HEK293 (cell line): ENCODE results near the gene ARPC4.
A peak's percentile ranks its signal among the peaks of the same experiment; 100 is the strongest.

Source experiments
- IKZF3 ChIP-seq: fragments of 450-650 bp; IDR thresholded peaks from 2 replicates; pipeline ENCODE4 v1.5.0; 2018; ENCODE audit warnings: missing biosample characterization, mild to moderate bottlenecking, missing genetic modification characterization, moderate library complexity
- KLF8 ChIP-seq: fragments of 450-650 bp; formaldehyde crosslinking; IDR thresholded peaks from 2 replicates; pipeline ENCODE4 v1.5.1; 2016; ENCODE audit warnings: missing biosample characterization, missing genetic modification characterization
- PRDM1 ChIP-seq: fragments of 450-650 bp; formaldehyde crosslinking; IDR thresholded peaks from 2 replicates; pipeline ENCODE4; 2016; ENCODE audit warnings: missing biosample characterization, missing genetic modification characterization
- SP2 ChIP-seq: fragments of 450-650 bp; formaldehyde crosslinking; IDR thresholded peaks from 2 replicates; pipeline ENCODE4 v1.5.1; 2016; ENCODE audit warnings: missing biosample characterization, missing genetic modification characterization
- ZBTB17 ChIP-seq: fragments of 450-650 bp; formaldehyde crosslinking; IDR thresholded peaks from 2 replicates; pipeline ENCODE4 v1.5.1; 2016; ENCODE audit warnings: missing biosample characterization, missing genetic modification characterization
- ZFP3 ChIP-seq: fragments of 450-650 bp; formaldehyde crosslinking; IDR thresholded peaks from 2 replicates; pipeline ENCODE4 v1.5.1; 2016; ENCODE audit warnings: low read depth, missing biosample characterization, missing genetic modification characterization
- ZFP69B ChIP-seq: fragments of 450-650 bp; formaldehyde crosslinking; IDR thresholded peaks from 2 replicates; pipeline ENCODE4 v1.5.1; 2016; ENCODE audit warnings: missing biosample characterization, missing genetic modification characterization
- ZNF10 ChIP-seq: fragments of 450-650 bp; formaldehyde crosslinking; IDR thresholded peaks from 2 replicates; pipeline ENCODE4 v1.5.1; 2017; ENCODE audit warnings: missing biosample characterization, missing genetic modification characterization
- ZNF132 ChIP-seq: fragments of 450-650 bp; formaldehyde crosslinking; IDR thresholded peaks from 2 replicates; pipeline ENCODE4 v1.5.1; 2017; ENCODE audit warnings: missing biosample characterization, missing genetic modification characterization, borderline replicate concordance
- ZNF202 ChIP-seq: fragments of 450-650 bp; formaldehyde crosslinking; IDR thresholded peaks from 2 replicates; pipeline ENCODE4 v1.5.1; 2016; ENCODE audit warnings: missing biosample characterization, missing genetic modification characterization, borderline replicate concordance
- ZNF350 ChIP-seq: fragments of 450-650 bp; formaldehyde crosslinking; IDR thresholded peaks from 2 replicates; pipeline ENCODE4 v1.5.0; 2017; ENCODE audit warnings: missing biosample characterization, mild to moderate bottlenecking, missing genetic modification characterization
- ZNF404 ChIP-seq: fragments of 450-650 bp; formaldehyde crosslinking; IDR thresholded peaks from 2 replicates; pipeline ENCODE4 v1.5.1; 2017; ENCODE audit warnings: missing biosample characterization, missing genetic modification characterization
- ZNF555 ChIP-seq: fragments of 450-650 bp; formaldehyde crosslinking; conservative IDR thresholded peaks from 2 replicates; pipeline ENCODE4 v1.5.1; 2017; ENCODE audit warnings: missing biosample characterization, mild to moderate bottlenecking, missing genetic modification characterization, inconsistent platforms
- ZNF560 ChIP-seq: fragments of 450-650 bp; formaldehyde crosslinking; IDR thresholded peaks from 2 replicates; pipeline ENCODE4 v1.5.1; 2017; ENCODE audit warnings: missing biosample characterization, missing genetic modification characterization, borderline replicate concordance
- ZNF664 ChIP-seq: fragments of 450-650 bp; formaldehyde crosslinking; IDR thresholded peaks from 2 replicates; pipeline ENCODE4 v1.5.1; 2016; ENCODE audit warnings: missing biosample characterization, missing genetic modification characterization
- ZXDB ChIP-seq: fragments of 450-650 bp; formaldehyde crosslinking; IDR thresholded peaks from 2 replicates; pipeline ENCODE4 v1.5.1; 2016; ENCODE audit warnings: missing biosample characterization, missing genetic modification characterization
- TF ChIP-seq, protein P1 (sequence below): fragments of 450-650 bp; formaldehyde crosslinking; IDR thresholded peaks from 2 replicates; pipeline ENCODE4 v1.5.1; 2017; ENCODE audit warnings: missing biosample characterization, missing genetic modification characterization
- TF ChIP-seq, protein P2 (sequence below): fragments of 450-650 bp; formaldehyde crosslinking; IDR thresholded peaks from 2 replicates; pipeline ENCODE4 v1.5.1; 2016; ENCODE audit warnings: missing biosample characterization, missing genetic modification characterization
- TF ChIP-seq, protein P3 (sequence below): fragments of 450-650 bp; formaldehyde crosslinking; IDR thresholded peaks from 2 replicates; pipeline ENCODE4 v1.5.1; 2017; ENCODE audit warnings: missing biosample characterization, missing genetic modification characterization
- TF ChIP-seq, protein P4 (sequence below): fragments of 450-650 bp; formaldehyde crosslinking; IDR thresholded peaks from 2 replicates; pipeline ENCODE4 v1.5.1; 2016; ENCODE audit warnings: missing biosample characterization, missing genetic modification characterization
- TF ChIP-seq, protein P5 (sequence below): fragments of 450-650 bp; IDR thresholded peaks from 2 replicates; pipeline ENCODE4 v1.5.1; 2018; ENCODE audit warnings: missing biosample characterization, mild to moderate bottlenecking, missing genetic modification characterization
- TF ChIP-seq, protein P6 (sequence below): fragments of 450-650 bp; formaldehyde crosslinking; IDR thresholded peaks from 2 replicates; pipeline ENCODE4 v1.5.1; 2016; ENCODE audit warnings: missing biosample characterization, missing genetic modification characterization
- TF ChIP-seq, protein P7 (sequence below): fragments of 450-650 bp; formaldehyde crosslinking; IDR thresholded peaks from 2 replicates; pipeline ENCODE4 v1.5.1; 2016; ENCODE audit warnings: missing biosample characterization, missing genetic modification characterization
- TF ChIP-seq, protein P8 (sequence below): fragments of 450-650 bp; formaldehyde crosslinking; IDR thresholded peaks from 2 replicates; pipeline ENCODE4 v1.5.1; 2016; ENCODE audit warnings: missing biosample characterization, missing genetic modification characterization
- TF ChIP-seq, protein P9 (sequence below): fragments of 450-650 bp; formaldehyde crosslinking; IDR thresholded peaks from 2 replicates; pipeline ENCODE4 v1.5.1; 2016; ENCODE audit warnings: missing biosample characterization, missing genetic modification characterization

Gene ARPC4

DNA sequence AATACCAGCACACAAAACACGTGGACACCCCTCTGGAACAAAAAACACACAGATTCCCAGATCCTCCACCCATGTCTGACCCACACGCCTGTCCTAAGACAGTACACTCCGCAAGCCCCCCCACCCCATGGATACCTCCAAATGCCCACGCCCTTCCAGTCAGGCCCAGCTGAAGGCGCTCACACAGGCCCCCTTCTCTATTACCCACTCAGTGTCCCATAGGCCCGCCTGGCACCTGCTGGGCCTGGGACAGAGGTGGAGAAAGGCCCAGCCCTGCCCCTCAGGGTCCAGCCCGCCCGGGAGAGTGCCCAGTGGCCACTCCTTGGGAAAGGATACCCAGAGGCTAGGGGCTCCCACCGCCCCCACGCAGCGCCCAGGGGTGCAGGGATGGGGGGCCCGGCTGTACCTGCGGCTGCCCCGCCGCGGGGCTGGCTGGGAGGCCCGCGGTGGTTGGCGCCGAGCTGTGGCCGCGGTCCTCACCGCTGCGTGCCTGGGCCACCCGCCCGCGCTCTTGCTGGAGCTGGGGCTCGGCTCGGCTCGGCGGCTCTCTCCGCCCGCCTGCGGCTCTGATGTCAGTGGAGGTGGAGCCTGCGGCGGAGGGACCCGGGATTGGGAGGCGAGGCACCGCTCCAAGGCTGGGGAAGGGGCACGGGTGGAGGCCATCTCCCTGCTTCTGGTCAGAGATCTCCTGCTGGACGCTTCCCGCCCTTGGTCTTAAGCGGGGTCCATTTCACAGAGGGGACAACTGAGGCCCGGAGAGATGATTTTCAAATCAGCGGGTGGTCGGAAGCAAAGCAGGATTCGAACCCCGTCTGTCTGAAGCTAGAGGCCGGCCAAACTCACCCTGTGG, 23.2 kb upstream of the ARPC4 start, which contains the start of gene CAMK1 (continued):
- TF ChIP-seq, protein P1, sequence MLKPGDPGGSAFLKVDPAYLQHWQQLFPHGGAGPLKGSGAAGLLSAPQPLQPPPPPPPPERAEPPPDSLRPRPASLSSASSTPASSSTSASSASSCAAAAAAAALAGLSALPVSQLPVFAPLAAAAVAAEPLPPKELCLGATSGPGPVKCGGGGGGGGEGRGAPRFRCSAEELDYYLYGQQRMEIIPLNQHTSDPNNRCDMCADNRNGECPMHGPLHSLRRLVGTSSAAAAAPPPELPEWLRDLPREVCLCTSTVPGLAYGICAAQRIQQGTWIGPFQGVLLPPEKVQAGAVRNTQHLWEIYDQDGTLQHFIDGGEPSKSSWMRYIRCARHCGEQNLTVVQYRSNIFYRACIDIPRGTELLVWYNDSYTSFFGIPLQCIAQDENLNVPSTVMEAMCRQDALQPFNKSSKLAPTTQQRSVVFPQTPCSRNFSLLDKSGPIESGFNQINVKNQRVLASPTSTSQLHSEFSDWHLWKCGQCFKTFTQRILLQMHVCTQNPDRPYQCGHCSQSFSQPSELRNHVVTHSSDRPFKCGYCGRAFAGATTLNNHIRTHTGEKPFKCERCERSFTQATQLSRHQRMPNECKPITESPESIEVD (tag by site-specific recombination) = no peak
- TF ChIP-seq ZNF664 (tag by site-specific recombination) = no peak
- TF ChIP-seq ZFP3 (tag by site-specific recombination) = no peak
- TF ChIP-seq, protein P2, sequence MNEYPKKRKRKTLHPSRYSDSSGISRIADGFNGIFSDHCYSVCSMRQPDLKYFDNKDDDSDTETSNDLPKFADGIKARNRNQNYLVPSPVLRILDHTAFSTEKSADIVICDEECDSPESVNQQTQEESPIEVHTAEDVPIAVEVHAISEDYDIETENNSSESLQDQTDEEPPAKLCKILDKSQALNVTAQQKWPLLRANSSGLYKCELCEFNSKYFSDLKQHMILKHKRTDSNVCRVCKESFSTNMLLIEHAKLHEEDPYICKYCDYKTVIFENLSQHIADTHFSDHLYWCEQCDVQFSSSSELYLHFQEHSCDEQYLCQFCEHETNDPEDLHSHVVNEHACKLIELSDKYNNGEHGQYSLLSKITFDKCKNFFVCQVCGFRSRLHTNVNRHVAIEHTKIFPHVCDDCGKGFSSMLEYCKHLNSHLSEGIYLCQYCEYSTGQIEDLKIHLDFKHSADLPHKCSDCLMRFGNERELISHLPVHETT (tag by site-specific recombination) = no peak
- TF ChIP-seq, protein P3, sequence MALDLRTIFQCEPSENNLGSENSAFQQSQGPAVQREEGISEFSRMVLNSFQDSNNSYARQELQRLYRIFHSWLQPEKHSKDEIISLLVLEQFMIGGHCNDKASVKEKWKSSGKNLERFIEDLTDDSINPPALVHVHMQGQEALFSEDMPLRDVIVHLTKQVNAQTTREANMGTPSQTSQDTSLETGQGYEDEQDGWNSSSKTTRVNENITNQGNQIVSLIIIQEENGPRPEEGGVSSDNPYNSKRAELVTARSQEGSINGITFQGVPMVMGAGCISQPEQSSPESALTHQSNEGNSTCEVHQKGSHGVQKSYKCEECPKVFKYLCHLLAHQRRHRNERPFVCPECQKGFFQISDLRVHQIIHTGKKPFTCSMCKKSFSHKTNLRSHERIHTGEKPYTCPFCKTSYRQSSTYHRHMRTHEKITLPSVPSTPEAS (tag by site-specific recombination) = no peak
- no peak for TF ChIP-seq SP2
- TF ChIP-seq, protein P4, sequence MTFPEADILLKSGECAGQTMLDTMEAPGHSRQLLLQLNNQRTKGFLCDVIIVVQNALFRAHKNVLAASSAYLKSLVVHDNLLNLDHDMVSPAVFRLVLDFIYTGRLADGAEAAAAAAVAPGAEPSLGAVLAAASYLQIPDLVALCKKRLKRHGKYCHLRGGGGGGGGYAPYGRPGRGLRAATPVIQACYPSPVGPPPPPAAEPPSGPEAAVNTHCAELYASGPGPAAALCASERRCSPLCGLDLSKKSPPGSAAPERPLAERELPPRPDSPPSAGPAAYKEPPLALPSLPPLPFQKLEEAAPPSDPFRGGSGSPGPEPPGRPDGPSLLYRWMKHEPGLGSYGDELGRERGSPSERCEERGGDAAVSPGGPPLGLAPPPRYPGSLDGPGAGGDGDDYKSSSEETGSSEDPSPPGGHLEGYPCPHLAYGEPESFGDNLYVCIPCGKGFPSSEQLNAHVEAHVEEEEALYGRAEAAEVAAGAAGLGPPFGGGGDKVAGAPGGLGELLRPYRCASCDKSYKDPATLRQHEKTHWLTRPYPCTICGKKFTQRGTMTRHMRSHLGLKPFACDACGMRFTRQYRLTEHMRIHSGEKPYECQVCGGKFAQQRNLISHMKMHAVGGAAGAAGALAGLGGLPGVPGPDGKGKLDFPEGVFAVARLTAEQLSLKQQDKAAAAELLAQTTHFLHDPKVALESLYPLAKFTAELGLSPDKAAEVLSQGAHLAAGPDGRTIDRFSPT = no peak
- no peak for TF ChIP-seq ZNF10
- TF ChIP-seq, protein P5, sequence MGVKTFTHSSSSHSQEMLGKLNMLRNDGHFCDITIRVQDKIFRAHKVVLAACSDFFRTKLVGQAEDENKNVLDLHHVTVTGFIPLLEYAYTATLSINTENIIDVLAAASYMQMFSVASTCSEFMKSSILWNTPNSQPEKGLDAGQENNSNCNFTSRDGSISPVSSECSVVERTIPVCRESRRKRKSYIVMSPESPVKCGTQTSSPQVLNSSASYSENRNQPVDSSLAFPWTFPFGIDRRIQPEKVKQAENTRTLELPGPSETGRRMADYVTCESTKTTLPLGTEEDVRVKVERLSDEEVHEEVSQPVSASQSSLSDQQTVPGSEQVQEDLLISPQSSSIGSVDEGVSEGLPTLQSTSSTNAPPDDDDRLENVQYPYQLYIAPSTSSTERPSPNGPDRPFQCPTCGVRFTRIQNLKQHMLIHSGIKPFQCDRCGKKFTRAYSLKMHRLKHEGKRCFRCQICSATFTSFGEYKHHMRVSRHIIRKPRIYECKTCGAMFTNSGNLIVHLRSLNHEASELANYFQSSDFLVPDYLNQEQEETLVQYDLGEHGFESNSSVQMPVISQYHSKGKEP (tag by site-specific recombination) = no peak
- TF ChIP-seq ZXDB (tag by site-specific recombination) = no peak
- TF ChIP-seq, protein P6, sequence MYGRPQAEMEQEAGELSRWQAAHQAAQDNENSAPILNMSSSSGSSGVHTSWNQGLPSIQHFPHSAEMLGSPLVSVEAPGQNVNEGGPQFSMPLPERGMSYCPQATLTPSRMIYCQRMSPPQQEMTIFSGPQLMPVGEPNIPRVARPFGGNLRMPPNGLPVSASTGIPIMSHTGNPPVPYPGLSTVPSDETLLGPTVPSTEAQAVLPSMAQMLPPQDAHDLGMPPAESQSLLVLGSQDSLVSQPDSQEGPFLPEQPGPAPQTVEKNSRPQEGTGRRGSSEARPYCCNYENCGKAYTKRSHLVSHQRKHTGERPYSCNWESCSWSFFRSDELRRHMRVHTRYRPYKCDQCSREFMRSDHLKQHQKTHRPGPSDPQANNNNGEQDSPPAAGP = no peak; the same call in 1 of the 2 replicates
- TF ChIP-seq ZNF350 = no peak
- no peak for TF ChIP-seq ZFP69B (tag by site-specific recombination)
- no peak for TF ChIP-seq ZNF202 (tag by site-specific recombination)
- TF ChIP-seq, protein P7, sequence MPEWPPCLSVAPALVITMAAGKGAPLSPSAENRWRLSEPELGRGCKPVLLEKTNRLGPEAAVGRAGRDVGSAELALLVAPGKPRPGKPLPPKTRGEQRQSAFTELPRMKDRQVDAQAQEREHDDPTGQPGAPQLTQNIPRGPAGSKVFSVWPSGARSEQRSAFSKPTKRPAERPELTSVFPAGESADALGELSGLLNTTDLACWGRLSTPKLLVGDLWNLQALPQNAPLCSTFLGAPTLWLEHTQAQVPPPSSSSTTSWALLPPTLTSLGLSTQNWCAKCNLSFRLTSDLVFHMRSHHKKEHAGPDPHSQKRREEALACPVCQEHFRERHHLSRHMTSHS (tag by site-specific recombination) = no peak
- no peak for TF ChIP-seq PRDM1 (tag by site-specific recombination)
- no peak for TF ChIP-seq ZNF560
- TF ChIP-seq, protein P8, sequence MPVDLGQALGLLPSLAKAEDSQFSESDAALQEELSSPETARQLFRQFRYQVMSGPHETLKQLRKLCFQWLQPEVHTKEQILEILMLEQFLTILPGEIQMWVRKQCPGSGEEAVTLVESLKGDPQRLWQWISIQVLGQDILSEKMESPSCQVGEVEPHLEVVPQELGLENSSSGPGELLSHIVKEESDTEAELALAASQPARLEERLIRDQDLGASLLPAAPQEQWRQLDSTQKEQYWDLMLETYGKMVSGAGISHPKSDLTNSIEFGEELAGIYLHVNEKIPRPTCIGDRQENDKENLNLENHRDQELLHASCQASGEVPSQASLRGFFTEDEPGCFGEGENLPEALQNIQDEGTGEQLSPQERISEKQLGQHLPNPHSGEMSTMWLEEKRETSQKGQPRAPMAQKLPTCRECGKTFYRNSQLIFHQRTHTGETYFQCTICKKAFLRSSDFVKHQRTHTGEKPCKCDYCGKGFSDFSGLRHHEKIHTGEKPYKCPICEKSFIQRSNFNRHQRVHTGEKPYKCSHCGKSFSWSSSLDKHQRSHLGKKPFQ (tag by site-specific recombination) = no peak
- TF ChIP-seq, protein P9, sequence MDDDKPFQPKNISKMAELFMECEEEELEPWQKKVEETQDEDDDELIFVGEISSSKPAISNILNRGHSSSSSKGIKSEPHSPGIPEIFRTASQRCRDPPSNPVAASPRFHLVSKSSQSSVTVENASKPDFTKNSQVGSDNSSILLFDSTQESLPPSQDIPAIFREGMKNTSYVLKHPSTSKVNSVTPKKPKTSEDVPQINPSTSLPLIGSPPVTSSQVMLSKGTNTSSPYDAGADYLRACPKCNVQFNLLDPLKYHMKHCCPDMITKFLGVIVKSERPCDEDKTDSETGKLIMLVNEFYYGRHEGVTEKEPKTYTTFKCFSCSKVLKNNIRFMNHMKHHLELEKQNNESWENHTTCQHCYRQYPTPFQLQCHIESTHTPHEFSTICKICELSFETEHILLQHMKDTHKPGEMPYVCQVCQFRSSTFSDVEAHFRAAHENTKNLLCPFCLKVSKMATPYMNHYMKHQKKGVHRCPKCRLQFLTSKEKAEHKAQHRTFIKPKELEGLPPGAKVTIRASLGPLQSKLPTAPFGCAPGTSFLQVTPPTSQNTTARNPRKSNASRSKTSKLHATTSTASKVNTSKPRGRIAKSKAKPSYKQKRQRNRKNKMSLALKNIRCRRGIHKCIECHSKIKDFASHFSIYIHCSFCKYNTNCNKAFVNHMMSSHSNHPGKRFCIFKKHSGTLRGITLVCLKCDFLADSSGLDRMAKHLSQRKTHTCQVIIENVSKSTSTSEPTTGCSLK (tag by site-specific recombination) = no peak
- no peak for TF ChIP-seq ZNF132
- no peak for TF ChIP-seq ZNF555 (tag by site-specific recombination)
- peak; percentile 20 for TF ChIP-seq ZBTB17 (tag by site-specific recombination)
- TF ChIP-seq ZNF404 (tag by site-specific recombination) = no peak
- TF ChIP-seq IKZF3 (tag by site-specific recombination) = peak; percentile 82
- TF ChIP-seq KLF8 = peak; percentile 14; the same call in 1 of the 2 replicates
